Naive thymus-derived CD4-positive, alpha-beta T cell (primary cell): ENCODE data around the gene PLXNA1. TPM values are rescaled to one million over a fixed set of nuclear protein-coding genes. Genes with fewer than 3 reads are reported as not detected.

Source experiments
- ATAC-seq: fragments of 150-1000 bp; cut with Tn5 transposase; 2 replicates; pipeline ENCODE4 v1.10.0; 2021; ENCODE audit warnings: mild to moderate bottlenecking, moderate library complexity
- CTCF ChIA-PET: fragments of 350-600 bp; sonication (Branson Sonifier 250); formaldehyde crosslinking; loops from one replicate; lab custom pipeline; 2021; ENCODE audit warnings: antibody characterized with exemption; lab: Charles Lee
- POLR2A ChIA-PET: fragments of 350-600 bp; sonication (Branson Sonifier 250); formaldehyde crosslinking; loops from one replicate; lab custom pipeline; 2021; ENCODE audit warnings: antibody characterized with exemption, inconsistent platforms; lab: Charles Lee
- DNase-seq, 9 donors: peaks; one replicate each; pipeline versions ENCODE4 v3.0.0 to v3.0.0-alpha.2; 2020 to 2022; ENCODE audit warnings: mixed read lengths in 1 of 9
- H3K27ac ChIP-seq: one replicate; pipeline ENCODE4 v1.7.0; 2013; ENCODE audit warnings: mild to moderate bottlenecking, low read depth, low read length, moderate library complexity
- H3K27me3 ChIP-seq, 2 donors: one replicate each; pipeline ENCODE4 v1.7.0; 2013; ENCODE audit warnings: low read length in 2 of 2, mild to moderate bottlenecking in 2 of 2, moderate library complexity in 2 of 2; ENCODE audit not compliant: control insufficient read depth in 2 of 2, insufficient read depth in 2 of 2
- H3K36me3 ChIP-seq, 3 experiments: 1 replicate in 2 of 3; 2 replicates in 1 of 3; pipeline ENCODE4 v1.7.0; 2013; ENCODE audit warnings: low read length in 3 of 3, mild to moderate bottlenecking in 3 of 3, moderate library complexity in 1 of 3; ENCODE audit not compliant: insufficient read depth in 3 of 3, control insufficient read depth in 2 of 3
- H3K4me1 ChIP-seq, 2 donors: one replicate each; pipeline ENCODE4 v1.7.0; 2013; ENCODE audit warnings: low read length in 2 of 2, mild to moderate bottlenecking in 2 of 2, moderate library complexity in 1 of 2; ENCODE audit not compliant: control insufficient read depth in 2 of 2, insufficient read depth in 2 of 2
- H3K4me3 ChIP-seq: 2 replicates; pipeline ENCODE4 v1.7.0; 2013; ENCODE audit warnings: mild to moderate bottlenecking, low read length
- H3K9me3 ChIP-seq, 3 experiments: 1 replicate in 2 of 3; 2 replicates in 1 of 3; pipeline ENCODE4 v1.7.0; 2013; ENCODE audit warnings: low read length in 3 of 3; ENCODE audit not compliant: control insufficient read depth in 2 of 3
- H3K27ac Mint-ChIP-seq, 9 donors: one replicate each; pipeline ENCODE4 v1.8.0; 2020 to 2022; ENCODE audit warnings: mixed read lengths in 9 of 9, mild to moderate bottlenecking in 8 of 9, moderate library complexity in 5 of 9, inconsistent platforms in 2 of 9
- H3K27me3 Mint-ChIP-seq, 5 donors: one replicate each; pipeline ENCODE4 v1.8.0; 2021 to 2022; ENCODE audit warnings: mixed read lengths in 5 of 5, mild to moderate bottlenecking in 1 of 5
- H3K36me3 Mint-ChIP-seq, 5 donors: one replicate each; pipeline ENCODE4 v1.8.0; 2020 to 2022; ENCODE audit warnings: mixed read lengths in 5 of 5, mild to moderate bottlenecking in 3 of 5, inconsistent platforms in 1 of 5
- H3K4me1 Mint-ChIP-seq, 7 donors: one replicate each; pipeline ENCODE4 v1.8.0; 2020 to 2022; ENCODE audit warnings: mixed read lengths in 7 of 7, mild to moderate bottlenecking in 3 of 7, inconsistent platforms in 1 of 7
- H3K4me3 Mint-ChIP-seq, 10 donors: one replicate each; pipeline ENCODE4 v1.8.0; 2020 to 2022; ENCODE audit warnings: mild to moderate bottlenecking in 10 of 10, mixed read lengths in 10 of 10, moderate library complexity in 6 of 10, inconsistent platforms in 2 of 10
- H3K9me3 Mint-ChIP-seq, 11 donors: one replicate each; pipeline ENCODE4 v1.8.0; 2020 to 2022; ENCODE audit warnings: mixed read lengths in 11 of 11, mild to moderate bottlenecking in 4 of 11, inconsistent platforms in 1 of 11, moderate library complexity in 1 of 11
- intact Hi-C, 2 donors: fragments of 100-400 bp; cut with micrococcal nuclease; formaldehyde crosslinking; loops; one replicate each; pipeline ENCODE4 v1.15.1; 2023
- polyA plus RNA-seq, 2 donors: library from polyadenylated mRNA; unstranded; fragments of 300-500 nt; fragmentation: Illumina TruSeq; gene quantifications; one replicate each; pipeline ENCODE4 v1.2.3, GENCODE V29; 2021
- total RNA-seq, 6 experiments: library from RNA in 5 of 6; stranded (reverse) in 5 of 6; gene quantifications; 1 replicate in 5 of 6; 2 replicates in 1 of 6; pipeline ENCODE4 v1.2.3 and lab custom pipeline; 2021 to 2026

PLXNA1 gene
- total and polyA plus RNA-seq, 7 experiments from 2014 or later: 0.27 to 16.8 (median 9.4) TPM

DNA sequence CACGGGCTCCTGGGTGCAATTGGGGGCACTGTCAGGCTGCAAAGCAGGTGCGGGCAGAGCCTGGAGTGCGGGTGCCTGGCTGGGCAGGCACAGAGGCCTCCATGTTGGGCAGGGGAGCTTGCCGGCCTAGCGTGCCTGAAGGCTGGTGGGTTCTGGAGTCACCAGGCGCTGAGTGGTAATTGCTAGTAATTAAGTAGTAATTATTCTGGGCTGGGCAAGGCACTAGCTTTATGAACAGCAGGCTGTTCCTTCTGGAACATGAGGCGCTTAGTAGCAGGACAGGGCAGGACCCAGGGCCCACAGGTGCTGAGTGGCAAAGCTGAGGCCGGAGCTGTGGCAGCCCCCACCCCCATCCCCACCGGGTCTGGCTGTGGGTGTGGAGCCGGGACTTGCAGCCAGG is 25.3 kb downstream of the PLXNA1 start:
- no peak overlapping the region for H3K27ac ChIP-seq
- ATAC-seq (no peak), DNase-seq (no peak)
- CTCF ChIA-PET: no interaction called here
- H3K27ac Mint-ChIP-seq: no peak overlapping the region
- no peaks in the 10 kb centered on the region for H3K9me3 ChIP-seq
- no peak overlapping the region for H3K4me3 ChIP-seq
- no peaks in the 10 kb centered on the region for H3K27me3 ChIP-seq
- H3K27me3 Mint-ChIP-seq: no peaks in the 10 kb centered on the region
- H3K36me3 ChIP-seq: peaks cover 0 to 12% (median 0%) of the 10 kb centered on the region in 3 experiments
- no peaks in the 10 kb centered on the region for H3K9me3 Mint-ChIP-seq
- intact Hi-C loops: no loop called here
- H3K4me1 Mint-ChIP-seq: peaks cover 0 to 4% (median 0%) of the 10 kb centered on the region in 7 donors
- POLR2A ChIA-PET: no interaction called here
- H3K4me3 Mint-ChIP-seq: no peak overlapping the region
- H3K4me1 ChIP-seq: no peaks in the 10 kb centered on the region
- peaks cover 0 to 5% (median 0%) of the 10 kb centered on the region in 5 donors for H3K36me3 Mint-ChIP-seq

DNA sequence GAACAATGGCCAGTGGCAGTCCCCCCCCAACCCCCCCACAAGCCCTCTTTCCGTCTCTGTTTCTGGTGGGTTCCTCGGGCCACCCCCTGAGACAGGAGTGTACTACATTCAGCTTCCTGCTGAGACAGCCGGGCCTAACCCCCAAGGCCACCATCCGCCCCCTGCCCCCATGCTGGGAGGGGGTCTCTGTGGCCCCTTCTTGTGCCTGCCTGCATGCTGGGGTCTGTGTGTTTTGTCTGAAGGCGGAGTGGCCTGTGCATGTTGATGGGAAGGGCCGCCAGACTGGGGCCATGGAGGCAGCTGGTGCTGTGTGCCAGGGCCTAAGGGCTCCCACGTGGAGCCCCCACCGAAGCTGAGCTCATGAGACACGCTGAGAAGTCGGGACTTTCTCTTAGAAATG is 26.6 kb downstream of the PLXNA1 start:
- no peaks in the 10 kb centered on the region for H3K9me3 Mint-ChIP-seq
- H3K4me1 Mint-ChIP-seq: peaks cover 0 to 4% (median 0%) of the 10 kb centered on the region in 7 donors
- Histone ChIP-seq H3K27me3 (no peaks in the 10 kb centered on the region), H3K27ac (no peak overlapping the region), H3K9me3 (no peaks in the 10 kb centered on the region), H3K4me1 (no peaks in the 10 kb centered on the region), H3K4me3 (no peak overlapping the region), H3K36me3 (peaks cover 0 to 25% (median 0%) of the 10 kb centered on the region in 3 experiments)
- DNase-seq: no peak
- no peak overlapping the region for H3K27ac Mint-ChIP-seq
- ATAC-seq: no peak
- intact Hi-C loops: no loop called here
- ChIA-PET POLR2A (no interaction called here), CTCF (no interaction called here)
- peaks cover 0 to 9% (median 0%) of the 10 kb centered on the region in 5 donors for H3K36me3 Mint-ChIP-seq
- H3K27me3 Mint-ChIP-seq: no peaks in the 10 kb centered on the region
- H3K4me3 Mint-ChIP-seq: no peak overlapping the region

DNA sequence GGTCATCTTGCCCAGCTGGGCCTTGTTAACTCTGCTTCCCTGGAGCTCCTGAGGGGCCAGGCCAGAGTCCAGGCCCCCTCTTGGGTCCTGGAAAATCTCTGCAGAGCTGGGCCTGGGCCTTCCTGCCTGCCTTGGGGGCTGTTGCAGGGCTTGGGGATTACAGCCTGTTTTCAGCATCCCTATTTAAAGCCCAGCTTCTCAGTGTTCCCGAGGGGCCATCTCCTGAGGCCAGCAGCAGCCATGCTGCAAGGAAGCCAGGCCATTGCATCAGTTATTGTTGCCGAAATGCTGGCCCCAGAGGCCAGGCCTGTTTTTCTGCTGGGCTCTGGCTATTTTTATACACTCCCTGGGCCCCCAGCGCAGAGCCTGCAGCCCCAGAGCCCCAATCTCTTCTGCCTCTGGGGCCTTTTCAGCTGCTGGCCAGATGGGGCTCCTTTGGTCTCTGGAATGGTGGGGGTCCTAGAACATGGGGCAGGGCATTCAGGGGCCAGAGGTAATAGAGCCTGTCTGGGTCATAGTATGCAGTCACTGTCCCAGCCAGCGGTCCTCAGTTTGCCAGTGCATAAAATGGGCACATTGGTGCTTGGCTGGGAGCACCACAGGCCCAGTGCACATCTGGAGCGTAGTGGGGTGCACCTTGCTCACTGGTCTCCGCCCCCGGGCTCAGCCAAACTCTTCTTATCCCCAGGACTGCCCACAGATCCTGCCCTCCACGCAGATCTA is 28.5 kb downstream of the PLXNA1 start:
- intact Hi-C loops: no loop called here
- peaks cover 0 to 37% (median 0%) of the 10 kb centered on the region in 3 experiments for H3K36me3 ChIP-seq
- H3K4me1 ChIP-seq: no peaks in the 10 kb centered on the region
- ChIA-PET POLR2A (no interaction called here), CTCF (no interaction called here)
- no peaks in the 10 kb centered on the region for H3K27me3 ChIP-seq
- Mint-ChIP-seq H3K27ac (no peak overlapping the region), H3K4me3 (no peak overlapping the region), H3K9me3 (no peaks in the 10 kb centered on the region), H3K36me3 (peaks cover 0 to 11% (median 0%) of the 10 kb centered on the region in 5 donors), H3K27me3 (no peaks in the 10 kb centered on the region), H3K4me1 (peaks cover 0 to 2% (median 0%) of the 10 kb centered on the region in 7 donors)
- H3K27ac ChIP-seq: no peak overlapping the region
- no peak overlapping the region for H3K4me3 ChIP-seq
- no peak for DNase-seq
- ATAC-seq: no peak
- H3K9me3 ChIP-seq: no peaks in the 10 kb centered on the region

DNA sequence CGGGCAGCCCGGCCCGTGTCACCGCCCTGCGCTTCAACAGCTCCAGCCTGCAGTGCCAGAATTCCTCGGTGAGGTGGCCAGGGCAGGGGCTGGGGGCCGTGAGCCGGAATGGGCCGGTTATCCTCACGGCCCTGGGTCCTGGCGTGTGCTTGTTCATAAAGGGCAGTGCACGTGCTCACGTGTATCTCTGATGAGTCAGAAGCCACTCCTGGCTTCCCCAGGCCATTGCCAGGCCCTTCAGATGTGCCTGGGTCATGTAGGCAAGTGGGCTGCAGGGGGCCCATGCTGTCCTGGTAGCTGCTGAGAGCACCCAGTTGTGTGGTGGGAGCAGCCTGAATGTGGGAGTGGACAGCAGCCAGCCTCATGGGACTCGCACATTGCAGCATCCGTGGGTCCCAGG is 29.2 kb downstream of the PLXNA1 start:
- no peak overlapping the region for H3K27ac Mint-ChIP-seq

DNA sequence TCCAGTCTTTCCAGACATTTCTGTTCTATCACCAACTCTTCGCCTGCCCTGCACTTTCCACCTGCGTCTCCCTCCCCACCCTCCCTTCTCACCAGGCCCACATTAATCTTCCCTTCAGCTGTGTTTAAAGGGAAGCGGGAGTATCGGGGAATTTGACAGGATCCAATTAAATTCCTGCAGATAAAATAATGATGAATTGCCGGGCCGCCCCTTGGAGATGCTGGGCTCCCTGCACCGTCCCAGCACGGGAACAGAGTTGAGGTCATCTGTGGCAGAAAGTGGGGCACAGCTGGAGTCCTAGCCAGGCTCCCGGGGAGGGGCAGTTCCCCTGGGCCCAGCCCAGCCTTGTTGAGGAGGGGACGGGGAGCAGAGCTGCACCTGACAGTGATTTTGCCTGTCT is 30.3 kb downstream of the PLXNA1 start:
- Mint-ChIP-seq H3K36me3 (peaks cover 0 to 10% (median 0%) of the 10 kb centered on the region in 5 donors), H3K9me3 (no peaks in the 10 kb centered on the region), H3K4me3 (no peak overlapping the region), H3K27ac (no peak overlapping the region), H3K4me1 (peaks cover 0 to 2% (median 0%) of the 10 kb centered on the region in 7 donors), H3K27me3 (no peaks in the 10 kb centered on the region)
- DNase-seq: no peak
- no peaks in the 10 kb centered on the region for H3K27me3 ChIP-seq
- CTCF ChIA-PET: no interaction called here
- no peaks in the 10 kb centered on the region for H3K9me3 ChIP-seq
- peaks cover 0 to 53% (median 0%) of the 10 kb centered on the region in 3 experiments for H3K36me3 ChIP-seq
- H3K4me3 ChIP-seq: no peak overlapping the region
- H3K4me1 ChIP-seq: no peaks in the 10 kb centered on the region
- intact Hi-C loops: no loop called here
- POLR2A ChIA-PET: no interaction called here
- H3K27ac ChIP-seq: no peak overlapping the region
- no peak for ATAC-seq

More for the DNA sequence above, 29.2 kb downstream of the PLXNA1 start:
- Mint-ChIP-seq H3K4me3 (no peak overlapping the region), H3K36me3 (peaks cover 0 to 15% (median 0%) of the 10 kb centered on the region in 5 donors), H3K4me1 (peaks cover 0 to 2% (median 0%) of the 10 kb centered on the region in 7 donors), H3K9me3 (no peaks in the 10 kb centered on the region), H3K27me3 (no peaks in the 10 kb centered on the region)
- no peaks in the 10 kb centered on the region for H3K4me1 ChIP-seq
- ChIA-PET POLR2A (no interaction called here), CTCF (no interaction called here)
- DNase-seq (no peak), ATAC-seq (no peak)
- no peaks in the 10 kb centered on the region for H3K27me3 ChIP-seq
- intact Hi-C loops: no loop called here
- H3K27ac ChIP-seq: no peak overlapping the region
- peaks cover 0 to 43% (median 0%) of the 10 kb centered on the region in 3 experiments for H3K36me3 ChIP-seq
- no peak overlapping the region for H3K4me3 ChIP-seq
- H3K9me3 ChIP-seq: no peaks in the 10 kb centered on the region

DNA sequence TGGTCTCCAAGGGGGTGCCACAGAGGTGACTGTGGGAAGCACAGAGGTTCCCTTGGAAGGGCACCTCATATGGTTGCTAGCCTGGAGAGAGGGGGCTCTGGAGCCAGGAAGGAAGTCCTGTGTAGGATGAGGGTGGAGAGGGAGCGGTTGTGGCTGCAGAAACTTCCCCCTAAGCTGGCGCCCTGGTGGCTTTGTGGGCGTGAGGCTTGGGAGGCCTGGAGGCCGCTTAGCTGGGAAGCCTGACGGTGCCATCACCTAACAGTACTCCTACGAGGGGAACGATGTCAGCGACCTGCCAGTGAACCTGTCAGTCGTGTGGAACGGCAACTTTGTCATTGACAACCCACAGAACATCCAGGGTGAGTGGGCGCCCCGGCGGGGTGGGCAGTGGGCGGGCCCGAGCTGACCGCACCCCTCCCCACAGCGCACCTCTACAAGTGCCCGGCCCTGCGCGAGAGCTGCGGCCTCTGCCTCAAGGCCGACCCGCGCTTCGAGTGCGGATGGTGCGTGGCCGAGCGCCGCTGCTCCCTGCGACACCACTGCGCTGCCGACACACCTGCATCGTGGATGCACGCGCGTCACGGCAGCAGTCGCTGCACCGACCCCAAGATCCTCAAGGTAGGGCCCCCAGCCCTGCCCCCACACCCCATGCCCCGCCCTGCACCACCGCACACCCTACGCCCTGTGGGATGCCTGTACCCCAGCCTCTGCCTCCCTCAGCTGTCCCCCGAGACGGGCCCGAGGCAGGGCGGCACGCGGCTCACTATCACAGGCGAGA is 31.0 kb downstream of the PLXNA1 start:
- no peak for ATAC-seq
- peaks cover 0 to 10% (median 0%) of the 10 kb centered on the region in 5 donors for H3K36me3 Mint-ChIP-seq
- Histone ChIP-seq H3K4me3 (no peak overlapping the region), H3K4me1 (no peaks in the 10 kb centered on the region), H3K27me3 (no peaks in the 10 kb centered on the region), H3K9me3 (no peaks in the 10 kb centered on the region), H3K27ac (no peak overlapping the region), H3K36me3 (peaks cover 0 to 59% (median 0%) of the 10 kb centered on the region in 3 experiments)
- H3K27me3 Mint-ChIP-seq: no peaks in the 10 kb centered on the region
- H3K4me1 Mint-ChIP-seq: peaks cover 0 to 2% (median 0%) of the 10 kb centered on the region in 7 donors
- no peak for DNase-seq
- ChIA-PET CTCF (no interaction called here), POLR2A (no interaction called here)
- H3K4me3 Mint-ChIP-seq: no peak overlapping the region
- intact Hi-C loops: no loop called here
- H3K27ac Mint-ChIP-seq: no peak overlapping the region
- no peaks in the 10 kb centered on the region for H3K9me3 Mint-ChIP-seq
